ENCODE data around the gene TBC1D10A. TPM values are rescaled to one million over a fixed set of nuclear protein-coding genes. Genes with fewer than 3 reads are reported as not detected.
A peak's percentile ranks its signal among the peaks of the same experiment; 100 is the strongest.

The TBC1D10A gene
- total RNA-seq, 1 experiment from 2014 or later, result 8.4 TPM

- Histone ChIP-seq H3K4me1 (ENCODE audit: insufficient read depth, low read length, poor library complexity, severe bottlenecking) (peaks cover 23% of the 10 kb centered on the region), H3K4me3 (ENCODE audit: low read depth, low read length, poor library complexity, severe bottlenecking) (no peak overlapping the region), H3K9me3 (ENCODE audit: low read depth, low read length, poor library complexity, severe bottlenecking) (no peaks in the 10 kb centered on the region), H3K36me3 (ENCODE audit: insufficient read depth, low read length, poor library complexity, severe bottlenecking) (peaks cover 20% of the 10 kb centered on the region), H3K27me3 (replicated peaks; ENCODE audit: insufficient read depth, low read depth, low read length, poor library complexity) (no peaks in the 10 kb centered on the region), H3K27ac (ENCODE audit: low read depth, low read length, poor library complexity, severe bottlenecking) (no peak overlapping the region)
- DNase-seq (ENCODE audit: low spot score), result no peak
- ChIA-PET CTCF (no interaction called here), POLR2A (ENCODE audit: low non-redundant PET) (no interaction called here)
- BruUV-seq (replicated peaks), result no TSS peak
- intact Hi-C loops (cut with micrococcal nuclease; ENCODE audit: unreplicated experiment), result no loop called here
- TF ChIP-seq CTCF (conservative IDR thresholded peaks at IDR 0.05; ENCODE audit: low read depth, low read length), result no peak
- no peak for TF ChIP-seq EZH2 (IDR thresholded peaks at IDR 0.05; ENCODE audit: borderline replicate concordance, low read depth, low read length, poor library complexity, severe bottlenecking)
Observed at GRCh38 chr22:30328466-30329049, 1.8 kb upstream of the TBC1D10A start.

GRCh38 chr22:30327864-30328345 lies 1.2 kb upstream of the TBC1D10A start:
- no peak for DNase-seq (ENCODE audit: low spot score)
- Histone ChIP-seq H3K27me3 (replicated peaks; ENCODE audit: insufficient read depth, low read depth, low read length, poor library complexity) (no peaks in the 10 kb centered on the region), H3K27ac (ENCODE audit: low read depth, low read length, poor library complexity, severe bottlenecking) (no peak overlapping the region), H3K4me3 (ENCODE audit: low read depth, low read length, poor library complexity, severe bottlenecking) (no peak overlapping the region), H3K36me3 (ENCODE audit: insufficient read depth, low read length, poor library complexity, severe bottlenecking) (peaks cover 13% of the 10 kb centered on the region), H3K9me3 (ENCODE audit: low read depth, low read length, poor library complexity, severe bottlenecking) (no peaks in the 10 kb centered on the region), H3K4me1 (ENCODE audit: insufficient read depth, low read length, poor library complexity, severe bottlenecking) (peaks cover 23% of the 10 kb centered on the region)
- no peak for TF ChIP-seq CTCF (conservative IDR thresholded peaks at IDR 0.05; ENCODE audit: low read depth, low read length)
- intact Hi-C loops (cut with micrococcal nuclease; ENCODE audit: unreplicated experiment), result no loop called here
- no TSS peak for BruUV-seq (replicated peaks)
- POLR2A ChIA-PET (ENCODE audit: low non-redundant PET), result no interaction called here
- CTCF ChIA-PET, result no interaction called here

- POLR2A ChIA-PET (ENCODE audit: low non-redundant PET), result no interaction called here
- BruUV-seq (replicated peaks), result no TSS peak
- intact Hi-C loops (cut with micrococcal nuclease; ENCODE audit: unreplicated experiment), result no loop called here
Observed at GRCh38 chr22:30326255-30326705, 461 bp downstream of the TBC1D10A start.

More at GRCh38 chr22:30326255-30326705, 461 bp downstream of the TBC1D10A start:
- Histone ChIP-seq H3K27ac (ENCODE audit: low read depth, low read length, poor library complexity, severe bottlenecking) (peak overlapping the region; percentile 80), H3K4me3 (ENCODE audit: low read depth, low read length, poor library complexity, severe bottlenecking) (peak overlapping the region; percentile 80), H3K4me1 (ENCODE audit: insufficient read depth, low read length, poor library complexity, severe bottlenecking) (peaks cover 23% of the 10 kb centered on the region), H3K36me3 (ENCODE audit: insufficient read depth, low read length, poor library complexity, severe bottlenecking) (peaks cover 2% of the 10 kb centered on the region), H3K27me3 (replicated peaks; ENCODE audit: insufficient read depth, low read depth, low read length, poor library complexity) (no peaks in the 10 kb centered on the region), H3K9me3 (ENCODE audit: low read depth, low read length, poor library complexity, severe bottlenecking) (no peaks in the 10 kb centered on the region)
- no peak for DNase-seq (ENCODE audit: low spot score)
- no peak for TF ChIP-seq CTCF (conservative IDR thresholded peaks at IDR 0.05; ENCODE audit: low read depth, low read length)
- no peak for TF ChIP-seq EZH2 (IDR thresholded peaks at IDR 0.05; ENCODE audit: borderline replicate concordance, low read depth, low read length, poor library complexity, severe bottlenecking)
- CTCF ChIA-PET, result no interaction called here
